Measurements from ENCODE around the gene GRIP2.

GRIP2 gene

DNA sequence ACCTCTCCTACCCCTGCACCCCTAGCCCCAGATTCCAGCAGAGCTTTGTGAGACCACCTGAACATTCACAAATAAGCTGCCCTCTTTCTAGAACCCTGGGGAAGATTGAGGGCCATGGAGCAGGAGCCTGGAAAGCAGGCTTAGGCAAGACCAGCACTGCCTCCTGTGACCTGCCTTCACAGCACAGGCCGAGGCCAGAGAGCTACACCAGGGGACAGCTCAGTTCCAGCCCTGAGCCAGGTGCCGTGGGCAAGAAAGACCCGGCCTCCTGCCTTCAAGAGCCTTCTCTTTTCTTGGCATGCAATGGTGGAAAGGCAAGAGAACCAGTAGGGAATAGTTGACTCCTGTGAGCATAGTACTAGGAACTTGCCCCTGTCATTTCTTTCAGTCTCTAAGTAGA, 89.6 kb downstream of the GRIP2 start:
- no peak for DNase-seq

DNA sequence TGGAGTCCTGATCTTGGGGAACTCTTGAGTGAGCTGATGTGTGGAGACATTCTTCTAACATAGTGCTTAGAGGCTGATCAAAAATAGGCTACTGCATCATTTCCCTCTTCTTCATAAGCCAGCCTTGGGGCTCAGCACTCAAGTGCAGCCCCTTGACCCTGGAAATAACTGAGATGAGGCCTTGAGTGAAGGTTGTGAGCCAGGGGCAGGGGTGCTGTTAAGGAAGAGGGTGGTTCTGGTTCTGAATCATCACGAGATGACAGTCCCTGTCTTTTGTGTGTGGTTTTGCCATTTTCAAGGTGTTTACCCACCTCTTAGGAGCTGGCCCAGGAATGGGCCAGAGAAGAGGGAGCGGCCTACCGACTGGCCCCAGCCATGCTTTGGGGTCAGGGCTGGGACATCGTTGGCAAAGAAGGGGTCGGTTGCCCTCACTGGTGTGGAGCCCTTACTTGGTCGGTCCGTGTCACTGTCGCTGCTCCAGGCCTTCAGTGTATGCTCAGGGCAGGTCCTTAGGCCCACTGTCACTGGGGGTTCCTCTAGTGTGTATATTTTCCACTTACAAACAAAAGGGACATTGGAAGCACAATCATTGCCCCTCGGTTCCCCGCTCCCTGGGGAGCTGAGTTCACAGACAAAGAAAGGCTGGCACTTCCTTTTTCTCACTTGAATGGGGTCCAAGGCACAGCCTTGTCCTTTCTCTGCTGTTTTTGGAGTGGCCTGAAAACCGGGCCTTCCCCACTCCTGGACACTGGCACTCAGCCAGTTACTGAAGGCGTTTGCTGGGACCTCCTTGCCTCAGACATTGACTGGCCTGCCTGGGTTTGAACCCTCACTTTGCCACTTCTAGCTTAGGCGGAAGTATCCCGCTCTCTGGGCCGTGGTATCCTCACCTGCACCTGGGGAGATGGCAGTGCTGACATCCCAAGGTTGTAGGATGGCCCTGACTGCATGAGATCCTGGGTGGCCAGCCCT, 91.1 kb downstream of the GRIP2 start:
- DNase-seq, result no peak

DNA sequence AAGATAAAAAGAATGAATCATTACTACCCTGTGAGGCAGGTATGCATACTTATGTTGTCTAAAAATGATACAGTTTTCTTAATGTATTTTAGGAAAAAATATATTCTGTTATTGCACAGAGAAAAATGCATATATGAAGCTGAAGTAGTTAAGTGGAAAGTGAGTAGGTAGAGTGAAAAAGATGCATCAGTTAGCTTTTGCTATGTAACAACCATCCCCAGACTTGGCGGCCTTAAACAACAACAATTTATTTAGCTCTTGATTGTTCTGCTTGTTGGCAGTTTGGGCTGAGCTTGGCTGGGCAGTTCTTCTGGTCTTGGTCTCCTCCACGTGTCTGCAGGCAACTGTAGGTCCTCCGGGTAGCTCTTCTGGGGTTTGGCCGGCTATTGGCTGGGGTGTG, 92.1 kb downstream of the GRIP2 start:
- no peak for DNase-seq

DNA sequence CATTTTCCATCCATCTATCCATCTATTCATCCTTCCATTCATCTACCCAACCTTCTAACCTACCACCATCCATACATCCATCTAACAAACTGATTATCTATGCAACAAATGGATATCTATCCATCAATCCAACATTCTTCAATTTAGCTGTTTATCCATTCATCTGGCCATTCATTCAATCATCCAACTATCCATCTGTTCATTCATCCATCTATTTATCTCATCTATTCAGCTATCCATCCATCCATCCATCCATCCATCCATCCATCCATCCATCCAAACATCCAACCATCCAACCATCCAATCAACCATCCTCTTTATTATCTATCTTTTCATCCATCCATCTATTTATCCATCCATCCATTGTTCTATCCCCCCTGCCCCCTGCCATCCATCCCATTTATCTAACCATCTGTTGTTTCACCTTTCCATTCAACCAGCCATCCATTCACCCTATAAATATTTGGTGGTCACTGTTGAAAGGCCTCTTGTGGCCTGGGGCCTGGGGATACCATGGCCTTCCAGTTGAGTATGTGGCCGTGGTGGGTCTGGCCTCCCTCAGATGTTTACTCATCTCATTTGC, 93.1 kb downstream of the GRIP2 start:
- no peak for DNase-seq

DNA sequence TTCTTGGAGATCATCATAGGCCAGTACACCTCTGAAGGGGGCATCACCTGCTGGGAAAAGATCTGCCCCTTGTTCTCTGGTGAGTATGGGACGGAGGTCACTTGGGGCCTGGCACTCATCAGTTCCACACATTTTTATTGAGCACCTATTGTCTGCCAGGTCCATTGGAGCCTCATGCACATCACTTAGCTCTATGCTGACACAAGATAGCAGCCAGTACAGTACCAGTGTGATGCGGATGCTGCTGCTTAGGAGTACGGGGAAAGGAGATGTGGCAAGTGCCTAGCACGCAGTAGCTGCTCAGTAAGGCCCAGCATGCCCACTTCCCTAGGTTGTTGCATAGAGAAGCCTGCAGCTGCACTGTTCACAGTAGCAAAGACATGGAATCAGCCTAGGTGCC, 94.4 kb downstream of the GRIP2 start:
- no peak for DNase-seq

GRCh38 chr3:14444380-14444779, 95.8 kb downstream of the GRIP2 start:
- DNase-seq, result no peak

GRCh38 chr3:14441920-14442300, 98.2 kb downstream of the GRIP2 start:
- DNase-seq, result no peak

DNA sequence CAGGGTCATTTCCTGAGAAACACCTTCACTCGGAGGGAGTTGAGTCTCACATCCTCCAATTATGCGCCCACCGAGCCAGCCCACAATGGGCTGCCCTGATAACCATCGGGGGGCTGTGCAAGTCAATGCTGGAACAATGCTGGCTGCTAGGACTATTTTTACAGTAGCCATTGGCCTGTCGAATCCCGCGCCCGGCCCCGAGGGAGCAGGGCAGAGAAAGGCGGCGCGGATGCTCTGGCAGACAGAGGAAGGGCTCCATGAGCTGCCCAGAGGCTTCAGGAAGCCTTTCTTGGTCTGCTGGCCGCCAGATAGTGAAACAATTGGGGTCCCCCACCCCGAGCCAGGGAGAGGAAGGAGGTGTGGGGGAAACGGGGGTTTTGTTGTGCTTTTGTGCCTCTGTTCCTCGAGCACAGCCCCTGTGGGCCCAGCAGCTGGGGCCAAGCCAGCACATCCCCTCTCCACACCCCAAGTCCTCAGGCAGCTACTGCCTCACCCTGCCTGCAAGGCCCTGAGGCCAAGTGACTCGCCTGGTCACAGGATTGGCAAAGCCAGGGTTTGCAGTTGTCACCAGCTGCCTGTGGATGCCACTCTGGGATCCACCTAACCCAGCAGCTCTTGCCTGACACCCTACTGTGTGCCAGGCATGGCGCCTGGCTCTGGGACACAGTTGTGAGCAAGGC, 98.8 kb downstream of the GRIP2 start:
- DNase-seq, result no peak

- no peak for DNase-seq
Observed at GRCh38 chr3:14440531-14441239, 99.5 kb downstream of the GRIP2 start.

DNA sequence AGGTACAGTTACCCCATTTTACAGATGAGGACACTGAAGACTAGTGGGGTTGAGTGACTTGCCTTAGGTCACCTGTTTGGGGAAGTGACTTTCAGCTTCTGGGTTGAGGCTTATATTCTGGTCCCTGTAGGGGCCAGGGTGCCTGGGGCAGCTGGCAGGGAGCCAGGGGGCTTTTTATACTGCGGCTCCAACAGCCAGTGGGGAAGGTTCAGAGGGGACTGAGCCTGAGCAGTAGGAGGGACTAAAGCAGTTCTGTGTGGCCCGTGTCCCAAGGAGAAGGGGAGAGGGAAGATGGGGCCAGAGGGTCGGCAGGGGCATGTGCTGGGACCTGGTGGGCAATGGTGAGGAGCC, 100.0 kb downstream of the GRIP2 start:
- DNase-seq, result no peak

DNA sequence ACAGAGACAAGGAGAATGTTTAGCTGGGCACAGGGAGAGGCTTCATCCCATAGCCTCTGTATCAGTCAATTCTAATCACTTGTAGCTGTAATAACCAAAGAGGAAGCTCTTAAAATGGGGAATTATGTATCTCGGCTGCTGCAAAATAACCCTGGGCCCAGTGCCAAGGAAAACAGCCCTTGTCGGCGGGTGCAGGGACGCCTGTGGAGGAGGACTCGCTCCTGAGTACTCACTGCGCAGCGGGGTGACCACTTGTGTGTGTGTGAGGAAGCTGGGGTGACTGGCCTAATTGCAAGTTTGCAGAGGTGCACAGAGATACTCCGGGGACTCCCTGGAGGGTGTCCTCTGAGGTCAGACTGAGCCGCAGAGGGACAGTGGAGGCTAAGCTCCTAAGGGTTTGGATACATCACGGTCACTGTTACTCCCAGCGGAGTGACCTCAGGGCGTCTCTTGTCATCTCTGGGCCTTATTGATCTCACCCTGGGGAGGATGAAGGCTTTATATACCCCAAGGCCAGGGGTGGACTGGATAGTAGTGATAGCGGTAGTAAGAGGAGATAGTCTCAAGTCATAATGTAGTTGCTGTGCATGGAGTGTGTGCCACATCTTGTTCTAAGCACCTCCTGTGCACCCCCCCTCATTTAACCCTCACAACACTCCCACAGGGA, 100.5 kb downstream of the GRIP2 start:
- DNase-seq, result no peak
